Neural crest cell (in vitro differentiated cells): ENCODE data around the gene TLR6. TPM values are rescaled to one million over a fixed set of nuclear protein-coding genes. Genes with fewer than 3 reads are reported as not detected.

ENCODE experiments used
- DNase-seq: peaks from one replicate; pipeline ENCODE4 v3.0.0; 2021; ENCODE audit warnings: low read depth, mixed read lengths, low spot score
- H3K27ac Mint-ChIP-seq: one replicate; pipeline ENCODE4 v1.8.0; 2021; ENCODE audit warnings: mild to moderate bottlenecking, mixed read lengths; ENCODE audit not compliant: unreplicated experiment
- H3K27me3 Mint-ChIP-seq: 2 replicates; pipeline ENCODE4 v1.8.0; 2021; ENCODE audit warnings: low read depth, mild to moderate bottlenecking, mixed read lengths
- H3K36me3 Mint-ChIP-seq: 2 replicates; pipeline ENCODE4 v1.8.0; 2021; ENCODE audit warnings: low read depth, mild to moderate bottlenecking, mixed read lengths
- H3K4me1 Mint-ChIP-seq: 2 replicates; pipeline ENCODE4 v1.8.0; 2021; ENCODE audit warnings: mixed read lengths
- H3K4me3 Mint-ChIP-seq: one replicate; pipeline ENCODE4 v1.8.0; 2021; ENCODE audit warnings: mild to moderate bottlenecking, mixed read lengths
- H3K9me3 Mint-ChIP-seq: 2 replicates; pipeline ENCODE4 v1.8.0; 2021; ENCODE audit warnings: mixed read lengths
- total RNA-seq: library from RNA; stranded (reverse); gene quantifications from 2 replicates; pipeline ENCODE4 v1.2.1, GENCODE V29; 2021
- TF ChIP-seq, protein P1 (sequence below): fragments of 200-600 bp; sonication (generic); conservative IDR thresholded peaks from 2 replicates; pipeline ENCODE4 v1.5.0; 2021; ENCODE audit warnings: antibody characterized with exemption, mild to moderate bottlenecking

TLR6 gene
- total RNA-seq, 1 donor from 2014 or later, result 0.19 TPM

DNA sequence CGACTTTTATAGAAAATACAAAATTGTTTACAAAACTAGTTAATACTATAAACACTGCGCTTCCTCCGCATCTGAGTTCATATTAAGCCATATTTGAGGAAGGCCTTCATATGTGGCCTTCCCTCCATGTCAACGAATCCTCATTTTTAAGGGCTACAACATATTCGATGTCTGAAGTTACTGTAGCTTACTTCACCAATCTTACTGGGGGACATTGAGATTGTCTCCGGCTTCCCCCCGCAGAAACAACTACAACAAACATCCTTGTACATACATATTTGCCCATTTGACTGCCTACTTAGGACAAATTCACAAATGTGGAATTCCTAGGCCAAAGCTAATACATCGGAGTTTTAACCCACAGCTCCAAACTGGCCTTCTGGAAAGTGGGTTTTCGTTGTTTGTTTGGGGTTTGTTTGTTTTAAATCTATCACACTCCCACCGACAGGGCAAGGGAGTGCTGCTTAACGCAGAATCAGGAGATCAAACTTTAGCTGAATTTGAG lies 10.4 kb upstream of the TLR6 start:
- Mint-ChIP-seq H3K27ac (peak overlapping the region; percentile 15), H3K9me3 (no peaks in the 10 kb centered on the region)

DNA sequence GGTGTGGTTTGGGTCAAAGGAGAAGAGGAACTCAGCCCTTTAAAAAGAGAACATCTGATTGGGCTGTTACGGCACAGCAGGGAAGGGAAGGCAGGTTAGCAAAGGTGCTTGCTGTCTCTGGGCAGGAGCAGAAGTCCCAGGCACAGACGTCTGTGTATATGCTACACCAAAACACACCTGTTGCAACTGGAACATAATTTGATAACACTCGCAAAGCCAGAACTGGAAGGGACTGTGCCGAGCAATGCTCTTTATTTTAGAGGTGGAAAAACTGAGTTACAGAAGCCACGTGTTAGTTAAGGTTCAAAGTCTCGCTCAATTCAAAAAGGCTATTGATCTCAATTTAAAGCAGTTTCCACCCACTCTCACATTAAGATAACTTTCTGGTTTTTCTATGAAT lies 8.8 kb upstream of the TLR6 start:
- Mint-ChIP-seq H3K4me3 (peak overlapping the region; percentile 56), H3K27ac (no peak overlapping the region), H3K27me3 (peaks cover 10% of the 10 kb centered on the region), H3K36me3 (no peaks in the 10 kb centered on the region), H3K4me1 (peaks cover 25% of the 10 kb centered on the region), H3K9me3 (no peaks in the 10 kb centered on the region)
- TF ChIP-seq, protein P1, sequence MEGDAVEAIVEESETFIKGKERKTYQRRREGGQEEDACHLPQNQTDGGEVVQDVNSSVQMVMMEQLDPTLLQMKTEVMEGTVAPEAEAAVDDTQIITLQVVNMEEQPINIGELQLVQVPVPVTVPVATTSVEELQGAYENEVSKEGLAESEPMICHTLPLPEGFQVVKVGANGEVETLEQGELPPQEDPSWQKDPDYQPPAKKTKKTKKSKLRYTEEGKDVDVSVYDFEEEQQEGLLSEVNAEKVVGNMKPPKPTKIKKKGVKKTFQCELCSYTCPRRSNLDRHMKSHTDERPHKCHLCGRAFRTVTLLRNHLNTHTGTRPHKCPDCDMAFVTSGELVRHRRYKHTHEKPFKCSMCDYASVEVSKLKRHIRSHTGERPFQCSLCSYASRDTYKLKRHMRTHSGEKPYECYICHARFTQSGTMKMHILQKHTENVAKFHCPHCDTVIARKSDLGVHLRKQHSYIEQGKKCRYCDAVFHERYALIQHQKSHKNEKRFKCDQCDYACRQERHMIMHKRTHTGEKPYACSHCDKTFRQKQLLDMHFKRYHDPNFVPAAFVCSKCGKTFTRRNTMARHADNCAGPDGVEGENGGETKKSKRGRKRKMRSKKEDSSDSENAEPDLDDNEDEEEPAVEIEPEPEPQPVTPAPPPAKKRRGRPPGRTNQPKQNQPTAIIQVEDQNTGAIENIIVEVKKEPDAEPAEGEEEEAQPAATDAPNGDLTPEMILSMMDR, result no peak
- no peak for DNase-seq

More for the DNA sequence above, 10.4 kb upstream of the TLR6 start:
- Mint-ChIP-seq H3K4me1 (peaks cover 28% of the 10 kb centered on the region), H3K27me3 (peaks cover 8% of the 10 kb centered on the region), H3K36me3 (no peaks in the 10 kb centered on the region), H3K4me3 (peak overlapping the region; percentile 82)
- DNase-seq, result no peak
- TF ChIP-seq, protein P1, result no peak

DNA sequence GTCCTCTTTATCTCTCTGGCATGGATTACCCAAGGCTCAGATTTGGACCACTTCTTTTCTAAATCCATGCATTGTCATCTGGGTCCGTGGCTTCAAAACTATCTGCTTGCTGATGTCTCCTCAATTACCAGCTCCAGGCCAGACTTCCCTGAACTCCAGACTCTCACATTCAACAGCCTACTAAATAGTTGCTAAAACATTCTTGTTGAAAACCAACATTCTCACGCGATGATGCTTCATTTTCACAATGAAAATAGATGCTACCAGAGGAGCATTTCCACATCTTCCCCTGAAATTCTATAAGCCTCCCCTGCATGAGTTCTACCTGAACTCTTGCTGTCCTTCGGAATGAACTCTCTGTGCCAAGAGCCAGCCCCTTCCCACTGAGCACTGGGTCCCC lies 5.2 kb upstream of the TLR6 start:
- Mint-ChIP-seq H3K4me3 (no peak overlapping the region), H3K27me3 (peaks cover 5% of the 10 kb centered on the region), H3K4me1 (peaks cover 11% of the 10 kb centered on the region), H3K27ac (no peak overlapping the region), H3K9me3 (no peaks in the 10 kb centered on the region), H3K36me3 (no peaks in the 10 kb centered on the region)
- TF ChIP-seq, protein P1, result no peak
- no peak for DNase-seq

DNA sequence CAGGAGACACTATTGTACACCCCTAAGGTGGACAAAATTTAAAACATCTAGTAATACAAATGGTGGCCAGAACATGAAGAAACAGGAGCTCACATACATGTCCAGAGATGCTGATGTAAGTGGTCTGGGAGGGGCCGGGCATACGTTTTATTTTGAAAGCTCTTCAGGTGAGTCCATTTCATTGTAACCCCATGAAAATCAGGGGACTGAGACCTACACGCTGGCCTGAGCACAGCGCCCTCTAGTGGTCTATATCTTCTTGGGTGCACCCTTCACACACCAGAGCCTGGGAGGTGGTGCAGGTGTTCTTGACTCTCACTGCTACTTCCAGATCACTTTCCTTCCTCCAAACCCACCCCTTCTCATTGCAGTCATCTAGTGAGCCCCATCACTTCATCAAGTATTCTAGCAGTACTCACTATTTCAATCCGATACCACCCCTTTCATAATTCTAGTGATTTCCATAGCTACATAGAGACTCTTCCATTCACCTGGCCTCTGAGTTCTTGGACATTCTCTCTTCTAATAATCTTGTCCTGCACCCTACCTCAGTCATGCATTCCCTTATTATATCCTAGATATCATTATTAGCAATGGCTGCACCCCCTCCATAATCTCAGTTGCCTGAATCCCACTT lies 4.3 kb upstream of the TLR6 start:
- TF ChIP-seq, protein P1, result peak; percentile 75
- Mint-ChIP-seq H3K9me3 (no peaks in the 10 kb centered on the region), H3K4me3 (no peak overlapping the region), H3K27ac (no peak overlapping the region), H3K27me3 (peaks cover 5% of the 10 kb centered on the region), H3K4me1 (peaks cover 20% of the 10 kb centered on the region), H3K36me3 (no peaks in the 10 kb centered on the region)
- DNase-seq, result peak; percentile 14

DNA sequence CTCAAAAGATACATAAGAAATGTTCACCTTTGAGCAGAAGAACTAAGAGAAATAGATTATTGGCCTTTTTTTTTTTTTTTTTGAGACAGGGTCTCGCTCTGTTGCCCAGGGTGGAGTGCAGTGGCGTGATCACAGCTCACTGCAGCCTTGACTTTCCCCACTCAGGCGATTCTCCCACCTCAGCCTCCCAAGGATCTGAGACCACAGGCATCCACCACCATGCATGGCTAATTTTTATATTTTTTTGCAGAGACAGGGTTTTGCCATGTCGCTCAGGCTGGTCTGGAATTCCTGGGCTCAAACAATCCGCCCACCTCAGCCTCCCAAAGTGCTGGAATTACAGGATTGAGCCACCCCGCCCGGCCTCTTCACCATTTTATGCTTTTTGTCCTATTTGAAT lies 2.9 kb upstream of the TLR6 start:
- Mint-ChIP-seq H3K4me1 (peaks cover 24% of the 10 kb centered on the region), H3K27me3 (peaks cover 5% of the 10 kb centered on the region), H3K27ac (no peak overlapping the region), H3K36me3 (no peaks in the 10 kb centered on the region), H3K9me3 (no peaks in the 10 kb centered on the region), H3K4me3 (no peak overlapping the region)
- DNase-seq, result no peak
- TF ChIP-seq, protein P1, result no peak
